Lung (tissue), 12 donors: ENCODE results near the gene KIFC3. TPM values are rescaled to one million over a fixed set of nuclear protein-coding genes. Genes with fewer than 3 reads are reported as not detected.

ENCODE experiments used
- ATAC-seq: fragments of 200-7000 bp; cut with Tn5 transposase; one replicate; pipeline ENCODE4 v1.9.1; 2020; ENCODE audit warnings: moderate number of reproducible peaks; ENCODE audit not compliant: insufficient read depth, low FRiP score
- DNase-seq, 3 donors: peaks; one replicate each; pipeline ENCODE4 v3.0.0-alpha.2; 2013 to 2017
- H3K27ac ChIP-seq, 2 donors: one replicate each; pipeline ENCODE4 v1.5.1; 2013; ENCODE audit warnings: mild to moderate bottlenecking in 2 of 2, moderate library complexity in 2 of 2, control low read depth in 1 of 2, inconsistent platforms in 1 of 2, low read depth in 1 of 2, low read length in 1 of 2
- H3K27me3 ChIP-seq, 3 donors: one replicate each; pipeline ENCODE4 v1.5.1; 2013; ENCODE audit warnings: low read length in 2 of 3; ENCODE audit not compliant: control insufficient read depth in 3 of 3, insufficient read depth in 3 of 3
- H3K36me3 ChIP-seq, 4 donors: one replicate each; pipeline ENCODE4 v1.5.1; 2013; ENCODE audit warnings: low read length in 4 of 4, mild to moderate bottlenecking in 1 of 4, moderate library complexity in 1 of 4; ENCODE audit not compliant: control insufficient read depth in 4 of 4, insufficient read depth in 4 of 4
- H3K4me1 ChIP-seq, 5 donors: one replicate each; pipeline ENCODE4 v1.5.1; 2013; ENCODE audit warnings: low read length in 5 of 5, mild to moderate bottlenecking in 2 of 5, moderate library complexity in 1 of 5; ENCODE audit not compliant: control insufficient read depth in 5 of 5, insufficient read depth in 5 of 5
- H3K4me3 ChIP-seq: one replicate; pipeline ENCODE4 v1.5.1; 2013; ENCODE audit warnings: mild to moderate bottlenecking, control low read depth, moderate library complexity
- H3K9ac ChIP-seq, 2 donors: one replicate each; pipeline ENCODE4 v1.5.1; 2013; ENCODE audit warnings: low read length in 2 of 2, control low read depth in 1 of 2; ENCODE audit not compliant: insufficient read depth in 1 of 2
- H3K9me3 ChIP-seq, 4 donors: one replicate each; pipeline ENCODE4 v1.5.1; 2013; ENCODE audit warnings: low read length in 3 of 4, mild to moderate bottlenecking in 1 of 4, moderate library complexity in 1 of 4; ENCODE audit not compliant: control insufficient read depth in 4 of 4, insufficient read depth in 3 of 4
- CTCF ChIP-seq: IDR thresholded peaks from 2 replicates; pipeline ENCODE4 v1.5.1; 2012; ENCODE audit warnings: mild to moderate bottlenecking; ENCODE audit errors: control extremely low read depth, extremely low read depth
- WGBS, 2 donors: extraction: QIAGEN DNeasy Blood & Tissue Kit; methylation state at CpG; one replicate each; pipeline ENCODE4 v1.1.7; 2013; 5-methylcytosine and 5-hydroxymethylcytosine counted together
- polyA plus RNA-seq, 2 donors: library from polyadenylated mRNA; stranded (reverse); fragments of 200-250 nt; gene quantifications; one replicate each; pipeline ENCODE4 v1.2.1, GENCODE V29; 2013
- total RNA-seq, 2 donors: library from RNA; depleted of rRNA in 1 of 2; stranded (reverse); fragments of >200 nt in 1 of 2; gene quantifications; one replicate each; pipeline ENCODE4 v1.2.1, GENCODE V29; 2014 to 2021
- donor health status: control.
- donor health status: control.
- donor health status: Bipolar disorder and iron deficiency.
- donor health status: healthy.
- donor health status: DM: yes; HTN: yes; CAD: no.

Gene KIFC3
- total and polyA plus RNA-seq, 4 donors, result 65.9 to 137 (median 89.5) TPM

- ATAC-seq (no peak), DNase-seq (no peak)
- Histone ChIP-seq H3K4me1 (peaks cover 0 to 2% (median 0%) of the 10 kb centered on the region in 5 donors), H3K36me3 (peaks cover 3 to 37% (median 13%) of the 10 kb centered on the region in 4 donors), H3K4me3 (no peak overlapping the region), H3K27me3 (no peaks in the 10 kb centered on the region), H3K27ac (peak overlapping the region in 1 of 2 donors; percentile 27), H3K9me3 (no peaks in the 10 kb centered on the region), H3K9ac (no peak overlapping the region)
- 74% methylated on average over 11 of the region's 11 CpGs for WGBS, 2 donors
- no peak for TF ChIP-seq CTCF
Measured at GRCh38 chr16:57773655-57774295, 28.5 kb downstream of the KIFC3 start.

- ATAC-seq, result no peak
- WGBS, 2 donors, result 78 to 84% methylated on average over 11 of the region's 11 CpGs
- DNase-seq, result no peak
Measured at GRCh38 chr16:57773019-57773418, 29.3 kb downstream of the KIFC3 start.

GRCh38 chr16:57771141-57771785 lies 31.0 kb downstream of the KIFC3 start:
- WGBS, 2 donors, result 94 to 96% methylated on average over 26 of the region's 26 CpGs
- Histone ChIP-seq H3K4me3 (no peak overlapping the region), H3K27me3 (no peaks in the 10 kb centered on the region), H3K36me3 (peaks cover 3 to 46% (median 16%) of the 10 kb centered on the region in 4 donors), H3K27ac (no peak overlapping the region), H3K4me1 (peaks cover 0 to 2% (median 0%) of the 10 kb centered on the region in 5 donors), H3K9ac (no peak overlapping the region), H3K9me3 (no peaks in the 10 kb centered on the region)
- no peak for DNase-seq
- ATAC-seq, result no peak
- TF ChIP-seq CTCF, result no peak

More at GRCh38 chr16:57773019-57773418, 29.3 kb downstream of the KIFC3 start:
- peaks cover 0 to 2% (median 0%) of the 10 kb centered on the region in 5 donors for H3K4me1 ChIP-seq
- H3K9me3 ChIP-seq, result no peaks in the 10 kb centered on the region
- peaks cover 3 to 37% (median 14%) of the 10 kb centered on the region in 4 donors for H3K36me3 ChIP-seq
- H3K27ac ChIP-seq, result no peak overlapping the region
- no peaks in the 10 kb centered on the region for H3K27me3 ChIP-seq
- no peak overlapping the region for H3K4me3 ChIP-seq
- H3K9ac ChIP-seq, result no peak overlapping the region
- TF ChIP-seq CTCF, result no peak
